ENCODE measurements around the gene PSG11. TPM values are rescaled to one million over a fixed set of nuclear protein-coding genes. Genes with fewer than 3 reads are reported as not detected.
"Not testable (repeated sequence)": the region's sequence is repeated elsewhere in the genome, so short reads cannot be mapped to it uniquely, and the experiment has no call there.

PSG11 gene
- total RNA-seq: not detected

GRCh38 chr19:43026369-43026768 lies at the start of gene PSG11:
TSS of gene PSG11 (minus strand) at chr19:43026469. CDS start at chr19:43026372, 97 bp downstream.
- H3K4me3 ChIP-seq; H3K27ac ChIP-seq; H3K27me3 ChIP-seq; H3K9me3 ChIP-seq; DNase-seq (ENCODE audit: extremely low spot score in 2 of 2); H3K36me3 ChIP-seq; intact Hi-C loops (cut with DNase I); H3K4me1 ChIP-seq: not testable (repeated sequence)

- intact Hi-C loops (cut with DNase I); H3K9me3 ChIP-seq; H3K4me1 ChIP-seq; DNase-seq (ENCODE audit: extremely low spot score in 2 of 2); H3K27me3 ChIP-seq; H3K27ac ChIP-seq; H3K36me3 ChIP-seq; H3K4me3 ChIP-seq: not testable (repeated sequence)
Measured at GRCh38 chr19:43062418-43062817, 36.1 kb upstream of the PSG11 start.

GRCh38 chr19:43061326-43061725 lies 35.1 kb upstream of the PSG11 start:
- H3K4me1 ChIP-seq; H3K4me3 ChIP-seq; H3K27ac ChIP-seq; intact Hi-C loops (cut with DNase I); DNase-seq (ENCODE audit: extremely low spot score in 2 of 2); H3K9me3 ChIP-seq; H3K27me3 ChIP-seq; H3K36me3 ChIP-seq: not testable (repeated sequence)

- H3K4me3 ChIP-seq; H3K9me3 ChIP-seq; intact Hi-C loops (cut with DNase I); H3K27me3 ChIP-seq; H3K27ac ChIP-seq; H3K36me3 ChIP-seq; DNase-seq (ENCODE audit: extremely low spot score in 2 of 2); H3K4me1 ChIP-seq: not testable (repeated sequence)
Measured at GRCh38 chr19:43060254-43060653, 34.0 kb upstream of the PSG11 start.

- H3K27me3 ChIP-seq; H3K36me3 ChIP-seq; DNase-seq (ENCODE audit: extremely low spot score in 2 of 2); H3K27ac ChIP-seq; H3K4me3 ChIP-seq; H3K9me3 ChIP-seq; intact Hi-C loops (cut with DNase I); H3K4me1 ChIP-seq: not testable (repeated sequence)
Measured at GRCh38 chr19:43059482-43059881, 33.2 kb upstream of the PSG11 start.

- H3K4me3 ChIP-seq; H3K9me3 ChIP-seq; DNase-seq (ENCODE audit: extremely low spot score in 2 of 2); H3K4me1 ChIP-seq; H3K36me3 ChIP-seq; H3K27ac ChIP-seq; intact Hi-C loops (cut with DNase I); H3K27me3 ChIP-seq: not testable (repeated sequence)
Measured at GRCh38 chr19:43058440-43058839, 32.2 kb upstream of the PSG11 start.

- DNase-seq (ENCODE audit: extremely low spot score in 2 of 2); H3K27ac ChIP-seq; H3K9me3 ChIP-seq; H3K4me3 ChIP-seq; H3K36me3 ChIP-seq; H3K4me1 ChIP-seq; H3K27me3 ChIP-seq; intact Hi-C loops (cut with DNase I): not testable (repeated sequence)
Measured at GRCh38 chr19:43047966-43048365, 21.7 kb upstream of the PSG11 start.

GRCh38 chr19:43046578-43046977 lies 20.3 kb upstream of the PSG11 start:
- intact Hi-C loops (cut with DNase I); H3K9me3 ChIP-seq; H3K4me3 ChIP-seq; H3K27me3 ChIP-seq; H3K36me3 ChIP-seq; H3K27ac ChIP-seq; H3K4me1 ChIP-seq; DNase-seq (ENCODE audit: extremely low spot score in 2 of 2): not testable (repeated sequence)

- H3K27me3 ChIP-seq; H3K27ac ChIP-seq; H3K9me3 ChIP-seq; H3K4me3 ChIP-seq; H3K36me3 ChIP-seq; intact Hi-C loops (cut with DNase I); DNase-seq (ENCODE audit: extremely low spot score in 2 of 2); H3K4me1 ChIP-seq: not testable (repeated sequence)
Measured at GRCh38 chr19:43043492-43044180, 17.4 kb upstream of the PSG11 start.

- intact Hi-C loops (cut with DNase I); H3K4me1 ChIP-seq; H3K36me3 ChIP-seq: not testable (repeated sequence)
Measured at GRCh38 chr19:43031645-43032044, 5.4 kb upstream of the PSG11 start.

More at GRCh38 chr19:43031645-43032044, 5.4 kb upstream of the PSG11 start:
- H3K4me3 ChIP-seq; H3K27me3 ChIP-seq; H3K9me3 ChIP-seq; DNase-seq (ENCODE audit: extremely low spot score in 2 of 2); H3K27ac ChIP-seq: not testable (repeated sequence)

All from vagina (tissue), 2 donors.